Measurements from ENCODE around the gene RSPO4. TPM values are rescaled to one million over a fixed set of nuclear protein-coding genes. Genes with fewer than 3 reads are reported as not detected.

RSPO4 gene
- total RNA-seq, 4 donors from 2014 or later: not detected

DNA sequence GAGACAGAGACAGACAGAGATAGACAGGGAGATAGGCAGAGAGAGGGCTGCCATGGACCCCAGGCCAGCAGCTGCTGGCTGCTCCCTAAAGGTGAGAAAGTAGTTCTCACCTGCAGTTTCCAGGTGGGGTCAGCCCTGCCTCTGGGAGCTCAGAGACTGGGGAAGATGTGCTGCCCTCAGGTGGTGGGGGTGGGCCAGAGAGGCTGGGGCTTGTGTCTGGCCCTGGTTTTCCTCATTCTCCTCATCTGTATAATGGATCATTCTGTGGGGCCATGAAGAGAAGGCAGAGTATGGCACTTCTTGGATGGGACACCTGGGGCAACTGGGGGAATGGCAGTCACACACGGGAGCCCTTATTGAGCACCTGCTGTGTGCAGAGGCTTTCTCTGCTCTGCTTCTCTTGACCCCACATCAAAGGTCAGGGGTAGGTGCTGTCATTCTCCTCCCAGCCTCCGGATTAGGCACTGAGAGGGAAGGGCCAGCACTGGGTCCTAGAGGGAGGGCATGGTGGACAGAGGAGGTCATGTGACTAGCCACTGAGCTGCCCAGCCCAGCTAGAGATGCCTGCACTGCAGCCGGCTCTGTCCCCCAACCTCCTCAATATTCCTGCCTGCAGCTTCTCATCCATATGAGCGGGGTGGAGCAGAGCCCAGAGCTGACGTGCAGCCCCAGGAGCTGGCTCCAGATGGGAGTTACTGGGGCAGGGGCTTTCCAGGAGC lies 90.1 kb downstream of the RSPO4 start:
- no peak for DNase-seq
- Histone ChIP-seq H3K4me1 (no peaks in the 10 kb centered on the region), H3K27me3 (no peaks in the 10 kb centered on the region), H3K9me3 (no peaks in the 10 kb centered on the region), H3K36me3 (no peaks in the 10 kb centered on the region), H3K4me3 (no peak overlapping the region), H3K27ac (no peak overlapping the region)
- TF ChIP-seq POLR2A (IDR thresholded peaks at IDR 0.05) (no peak), CTCF (IDR thresholded peaks at IDR 0.05) (peak in 1 of 6 experiments; percentile 3)

GRCh38 chr20:910870-911770 lies 91.0 kb downstream of the RSPO4 start:
- Histone ChIP-seq H3K4me1 (no peaks in the 10 kb centered on the region), H3K27me3 (no peaks in the 10 kb centered on the region), H3K36me3 (no peaks in the 10 kb centered on the region), H3K9me3 (no peaks in the 10 kb centered on the region), H3K27ac (no peak overlapping the region), H3K4me3 (no peak overlapping the region)
- peak in 1 of 3 donors; percentile 23 for DNase-seq
- TF ChIP-seq CTCF (IDR thresholded peaks at IDR 0.05) (no peak), POLR2A (IDR thresholded peaks at IDR 0.05) (no peak)

DNA sequence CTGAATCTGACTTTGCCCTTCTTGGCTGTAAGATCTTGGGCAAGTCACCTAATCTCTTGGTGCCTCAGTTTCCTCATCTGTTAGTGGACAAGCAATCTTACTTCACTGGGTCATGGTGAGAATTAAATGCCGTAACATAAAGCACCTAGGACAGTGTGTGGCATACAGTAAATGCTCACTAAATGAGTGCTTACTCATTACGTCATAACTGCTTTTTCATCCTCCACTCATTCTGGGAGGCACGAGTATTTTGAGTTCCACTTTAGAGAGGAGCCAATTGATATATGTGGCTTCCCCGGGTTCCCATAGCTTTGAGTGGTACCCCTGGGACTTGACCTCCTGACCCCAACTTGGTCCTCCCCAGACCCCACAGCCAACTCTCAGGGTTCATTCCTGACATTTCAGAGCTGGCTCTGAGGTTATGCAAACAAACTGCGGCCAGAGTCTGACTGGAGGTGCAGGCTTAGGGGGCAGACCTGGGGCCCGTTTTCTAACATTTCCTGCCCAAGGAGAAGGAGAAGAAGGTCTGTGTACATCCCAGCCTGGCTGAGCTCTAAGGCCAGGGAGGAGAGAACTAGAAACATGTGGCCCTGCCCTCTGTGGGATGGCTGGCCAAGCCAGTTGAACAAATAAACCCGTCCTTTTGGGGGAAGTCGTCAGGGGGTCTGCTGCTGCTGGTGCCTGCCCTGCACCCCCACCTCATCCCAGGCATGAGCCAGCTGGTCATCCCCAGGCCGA lies 91.8 kb downstream of the RSPO4 start:
- no peak for DNase-seq
- H3K4me3 ChIP-seq: no peak overlapping the region
- H3K27me3 ChIP-seq: no peaks in the 10 kb centered on the region
- TF ChIP-seq CTCF (IDR thresholded peaks at IDR 0.05) (no peak), POLR2A (IDR thresholded peaks at IDR 0.05) (no peak)
- no peaks in the 10 kb centered on the region for H3K36me3 ChIP-seq
- H3K9me3 ChIP-seq: no peaks in the 10 kb centered on the region
- no peak overlapping the region for H3K27ac ChIP-seq
- H3K4me1 ChIP-seq: no peaks in the 10 kb centered on the region

DNA sequence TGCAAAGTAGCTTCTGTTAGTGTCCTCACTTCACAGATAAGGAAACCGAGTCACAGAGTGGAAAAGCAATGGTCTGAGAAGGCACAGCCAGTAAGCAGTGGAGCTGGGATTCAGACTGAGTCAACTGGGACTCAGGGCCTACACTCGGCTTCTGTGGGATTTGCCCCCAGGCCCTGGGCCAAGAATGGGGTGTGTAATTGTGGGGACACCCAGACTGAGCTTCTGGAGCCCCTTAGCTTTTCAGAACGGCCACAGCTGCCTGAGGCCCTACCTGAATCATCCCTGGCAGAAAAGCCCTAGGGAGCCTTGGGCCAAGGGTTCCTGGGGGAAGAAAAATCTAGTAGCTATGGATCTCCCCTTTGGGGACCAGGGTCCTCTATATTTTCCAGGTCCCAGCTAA lies 92.5 kb downstream of the RSPO4 start:
- no peak overlapping the region for H3K4me3 ChIP-seq
- H3K36me3 ChIP-seq: no peaks in the 10 kb centered on the region
- TF ChIP-seq POLR2A (IDR thresholded peaks at IDR 0.05): no peak
- H3K4me1 ChIP-seq: no peaks in the 10 kb centered on the region
- no peak overlapping the region for H3K27ac ChIP-seq
- H3K9me3 ChIP-seq: no peaks in the 10 kb centered on the region
- no peaks in the 10 kb centered on the region for H3K27me3 ChIP-seq
- peak in 1 of 3 donors; percentile 3 for DNase-seq

Other genes starting within 250 kb of the RSPO4 start
- gene SLC52A3, start 233.8 kb downstream of the RSPO4 start, total RNA-seq: 100 to 1,000 TPM in 1 of 4 donors, 10 to 100 TPM in 3; 15.7 to 176 (median 26.0) TPM
- gene FAM110A, start 168.6 kb downstream of the RSPO4 start, total RNA-seq: 10 to 100 TPM in 2 of 4 donors, 1 to 10 TPM in 2; 5.1 to 15.7 (median 12.7) TPM
- under 1 TPM in 1 of 4 donors, not detected in 3; 0.27 TPM for gene ANGPT4, start 86.0 kb downstream of the RSPO4 start, total RNA-seq
- gene PSMF1, start 116.3 kb upstream of the RSPO4 start, total RNA-seq: 100 to 1,000 TPM in 1 of 4 donors, 10 to 100 TPM in 3; 44.6 to 167 (median 67.8) TPM
- gene TMEM74B, start 182.7 kb upstream of the RSPO4 start, total RNA-seq: 10 to 100 TPM; 11.6 to 87.6 (median 30.2) TPM
- gene C20orf202, start 201.1 kb upstream of the RSPO4 start, total RNA-seq: 1 to 10 TPM in 2 of 4 donors, not detected in 2; 1.7 to 2.3 TPM
- not detected for gene RAD21L1, start 223.7 kb upstream of the RSPO4 start, total RNA-seq

All from Peyer's patch (tissue), 4 donors.